Bone marrow (tissue), 2 donors: Measurements from ENCODE around the gene MIGA2.
A peak's percentile ranks its signal among the peaks of the same experiment; 100 is the strongest.
"Not testable (repeated sequence)": the region's sequence is repeated elsewhere in the genome, so short reads cannot be mapped to it uniquely, and the experiment has no call there.

Experiments
- DNase-seq, 2 donors: peaks; one replicate each; lab custom pipeline; 2025; lab: John Stamatoyannopoulos, UW

The MIGA2 gene

GRCh38 chr9:129011761-129012181 is 24.7 kb upstream of the MIGA2 start:
- DNase-seq: no peak

GRCh38 chr9:129012343-129012742 is 24.1 kb upstream of the MIGA2 start:
- DNase-seq: no peak

- DNase-seq: no peak
Observed at GRCh38 chr9:129012893-129013448, 23.5 kb upstream of the MIGA2 start.

- no peak for DNase-seq
Observed at GRCh38 chr9:129013674-129014073, 22.8 kb upstream of the MIGA2 start.

GRCh38 chr9:129014124-129014523 is 22.3 kb upstream of the MIGA2 start:
- DNase-seq: no peak

GRCh38 chr9:129014608-129015007 is 21.8 kb upstream of the MIGA2 start:
- no peak for DNase-seq

- no peak for DNase-seq
Observed at GRCh38 chr9:129021091-129021490, 15.3 kb upstream of the MIGA2 start.

GRCh38 chr9:129022037-129022436 is 14.4 kb upstream of the MIGA2 start:
- no peak for DNase-seq

- no peak for DNase-seq
Observed at GRCh38 chr9:129023036-129023907, 13.2 kb upstream of the MIGA2 start.

GRCh38 chr9:129023908-129024233 is 12.6 kb upstream of the MIGA2 start:
- no peak for DNase-seq

- DNase-seq: no peak
Observed at GRCh38 chr9:129026442-129027223, 9.8 kb upstream of the MIGA2 start.

GRCh38 chr9:129027224-129027684 is 9.2 kb upstream of the MIGA2 start:
- no peak for DNase-seq

GRCh38 chr9:129027685-129028191 is 8.7 kb upstream of the MIGA2 start:
- no peak for DNase-seq

GRCh38 chr9:129028192-129028966 is 8.0 kb upstream of the MIGA2 start, which contains the start of gene SH3GLB2:
Gene SH3GLB2 (minus strand): TSS chr9:129028331. CDS start chr9:129028154, 177 bp downstream.
- DNase-seq: peak; percentile 86 to 96

- no peak for DNase-seq
Observed at GRCh38 chr9:129030191-129030590, 6.2 kb upstream of the MIGA2 start.

GRCh38 chr9:129031514-129031913 is 4.9 kb upstream of the MIGA2 start:
- no peak for DNase-seq

- no peak for DNase-seq
Observed at GRCh38 chr9:129032541-129033159, 3.8 kb upstream of the MIGA2 start.

GRCh38 chr9:129033216-129033615 is 3.2 kb upstream of the MIGA2 start:
- no peak for DNase-seq

GRCh38 chr9:129035838-129036237 is 588 bp upstream of the MIGA2 start:
- DNase-seq: not testable (repeated sequence)

- DNase-seq: no peak
Observed at GRCh38 chr9:129036923-129037766, 719 bp downstream of the MIGA2 start.
